HepG2 (cell line): ENCODE data around the gene OPRL1. TPM values are rescaled to one million over a fixed set of nuclear protein-coding genes. Genes with fewer than 3 reads are reported as not detected.

Experiments used
- BRCA1 ChIP-seq: sonication (generic); formaldehyde crosslinking; IDR thresholded peaks from 2 replicates; pipeline ENCODE4 v1.4.0; 2020; ENCODE audit warnings: missing genetic modification reagents
- CAMTA2 ChIP-seq: sonication (generic); formaldehyde crosslinking; IDR thresholded peaks from 2 replicates; pipeline ENCODE4 v1.4.0; 2020; ENCODE audit warnings: mild to moderate bottlenecking, missing genetic modification reagents, borderline replicate concordance
- CBX1 ChIP-seq: IDR thresholded peaks from one replicate; pipeline ENCODE4 v1.6.1; 2016; ENCODE audit warnings: antibody characterized with exemption, low read depth
- GATAD1 ChIP-seq: IDR thresholded peaks from 2 replicates; pipeline ENCODE4 v1.6.1; 2016; ENCODE audit warnings: missing genetic modification reagents, missing compliant biosample characterization
- HDAC2 ChIP-seq: sonication (generic); formaldehyde crosslinking; IDR thresholded peaks from 2 replicates; pipeline ENCODE4 v1.4.0; 2020; ENCODE audit warnings: missing genetic modification reagents
- HIVEP1 ChIP-seq: sonication (generic); formaldehyde crosslinking; IDR thresholded peaks from 2 replicates; pipeline ENCODE4 v1.4.0; 2020; ENCODE audit warnings: mild to moderate bottlenecking, missing genetic modification reagents
- JUNB ChIP-seq: sonication (generic); formaldehyde crosslinking; IDR thresholded peaks from 2 replicates; pipeline ENCODE4 v1.8.0; 2022; ENCODE audit warnings: missing genetic modification reagents, mild to moderate bottlenecking, borderline replicate concordance
- KDM3A ChIP-seq: IDR thresholded peaks from 2 replicates; pipeline ENCODE4 v1.6.1; 2018; ENCODE audit warnings: low read depth, missing compliant biosample characterization
- KLF9 ChIP-seq: IDR thresholded peaks from 2 replicates; pipeline ENCODE4 v1.6.1; 2016; ENCODE audit warnings: low read depth
- MTERF4 ChIP-seq: sonication (generic); formaldehyde crosslinking; IDR thresholded peaks from 2 replicates; pipeline ENCODE4 v1.8.0; 2023; ENCODE audit warnings: mild to moderate bottlenecking, missing genetic modification reagents
- MZF1 ChIP-seq: sonication (generic); formaldehyde crosslinking; IDR thresholded peaks from 2 replicates; pipeline ENCODE4 v1.8.1; 2023; ENCODE audit warnings: mild to moderate bottlenecking, missing genetic modification reagents, borderline replicate concordance
- NFATC3 ChIP-seq: sonication (generic); formaldehyde crosslinking; IDR thresholded peaks from 2 replicates; pipeline ENCODE4 v1.5.1; 2020; ENCODE audit warnings: mild to moderate bottlenecking, missing genetic modification reagents
- RBM22 ChIP-seq: fragments of 200-400 bp; formaldehyde crosslinking; optimal IDR thresholded peaks from 2 replicates; pipeline ENCODE3; 2017; ENCODE audit warnings: mild to moderate bottlenecking, low read length, moderate library complexity
- TFE3 ChIP-seq: IDR thresholded peaks from 2 replicates; pipeline ENCODE4 v1.6.1; 2016
- ZBTB34 ChIP-seq: sonication (generic); formaldehyde crosslinking; IDR thresholded peaks from 2 replicates; pipeline ENCODE4 v1.8.0; 2022; ENCODE audit warnings: mild to moderate bottlenecking, missing genetic modification reagents
- ZBTB46 ChIP-seq: sonication (generic); formaldehyde crosslinking; IDR thresholded peaks from 2 replicates; pipeline ENCODE4 v1.4.0; 2020; ENCODE audit warnings: mild to moderate bottlenecking, missing genetic modification reagents, borderline replicate concordance
- ZIK1 ChIP-seq: sonication (generic); formaldehyde crosslinking; IDR thresholded peaks from 2 replicates; pipeline ENCODE4 v1.5.0; 2020; ENCODE audit warnings: mild to moderate bottlenecking, low read depth, missing genetic modification reagents, borderline replicate concordance
- ZNF569 ChIP-seq: sonication (generic); formaldehyde crosslinking; IDR thresholded peaks from 2 replicates; pipeline ENCODE4 v1.5.0; 2020; ENCODE audit warnings: mild to moderate bottlenecking, missing genetic modification reagents, moderate library complexity, borderline replicate concordance
- ZNF597 ChIP-seq: sonication (generic); formaldehyde crosslinking; IDR thresholded peaks from 2 replicates; pipeline ENCODE4 v1.5.0; 2020; ENCODE audit warnings: missing genetic modification reagents
- ZNF703 ChIP-seq: sonication (generic); formaldehyde crosslinking; IDR thresholded peaks from 2 replicates; pipeline ENCODE4 v1.5.1; 2020; ENCODE audit warnings: missing genetic modification reagents, mild to moderate bottlenecking, moderate library complexity, borderline replicate concordance
- ZNF788 ChIP-seq: sonication (generic); formaldehyde crosslinking; IDR thresholded peaks from 2 replicates; pipeline ENCODE4 v1.5.0; 2020; ENCODE audit warnings: mild to moderate bottlenecking, missing genetic modification reagents, borderline replicate concordance
- ZNF816 ChIP-seq: sonication (generic); formaldehyde crosslinking; IDR thresholded peaks from 2 replicates; pipeline ENCODE4 v1.8.0; 2022; ENCODE audit warnings: missing genetic modification reagents, mild to moderate bottlenecking, borderline replicate concordance
- ZSCAN30 ChIP-seq: sonication (generic); formaldehyde crosslinking; IDR thresholded peaks from 2 replicates; pipeline ENCODE4 v1.5.0; 2020; ENCODE audit warnings: mild to moderate bottlenecking, missing genetic modification reagents
- polyA plus RNA-seq, 8 experiments: library from polyadenylated mRNA; depleted of rRNA in 3 of 8; stranded (reverse) in 7 of 8; unstranded in 1 of 8; fragments of >200 nt; fragmentation: Illumina TruSeq in 4 of 8; extraction: Trizol in 4 of 8; gene quantifications; 2 replicates each; pipeline versions ENCODE4 v1.2.1 to v1.2.3, GENCODE V29; 2011 to 2016; ENCODE audit warnings: low read depth in 4 of 8, missing spikeins in 1 of 8, mixed read lengths in 1 of 8; ENCODE audit not compliant: insufficient read depth in 1 of 8
- total RNA-seq, 5 experiments: library from RNA; depleted of rRNA; stranded (reverse); fragments of >200 nt; fragmentation: Illumina TruSeq; extraction: Trizol; gene quantifications; 2 replicates each; pipeline ENCODE4 v1.2.3, GENCODE V29; 2016; ENCODE audit warnings: low read depth in 1 of 5

OPRL1 gene
- total and polyA plus RNA-seq, 2 of the 13 experiments (the other 11 are each of a cell fraction or from before 2014, with no cell fraction given), result 0.35 to 0.71 TPM

GRCh38 chr20:64065062-64065973 lies 14.6 kb upstream of the OPRL1 start (continued):
- TF ChIP-seq ZBTB46 (CRISPR knock-in tag) (no peak), ZSCAN30 (CRISPR knock-in tag) (no peak), GATAD1 (CRISPR knock-in tag) (no peak), CAMTA2 (CRISPR knock-in tag) (peak; percentile 16; the same call in 1 of the 2 replicates), MTERF4 (CRISPR knock-in tag) (peak; percentile 20; the same call in 1 of the 2 replicates), ZBTB34 (CRISPR knock-in tag) (0 out of 2 replicates have a peak, but pooled peaks have one; percentile 34), MZF1 (CRISPR knock-in tag) (peak; percentile 84; the same call in 1 of the 2 replicates), ZIK1 (no peak; the same call in 1 of the 2 replicates), KLF9 (CRISPR knock-in tag) (no peak), BRCA1 (CRISPR knock-in tag) (no peak), KDM3A (CRISPR knock-in tag) (no peak), HIVEP1 (CRISPR knock-in tag) (peak; percentile 47), HDAC2 (CRISPR knock-in tag) (peak; percentile 75; the same call in 1 of the 2 replicates), JUNB (no peak), ZNF569 (CRISPR knock-in tag) (no peak), TFE3 (CRISPR knock-in tag) (peak; percentile 42; the same call in 1 of the 2 replicates), ZNF703 (CRISPR knock-in tag) (no peak), ZNF788 (peak; percentile 74), ZNF597 (CRISPR knock-in tag) (no peak), CBX1 (no peak), RBM22 (peak; percentile 40), ZNF816 (CRISPR knock-in tag) (no peak), NFATC3 (peak; percentile 79; the same call in 1 of the 2 replicates)
